Measurements from ENCODE around the gene PLPP2.

DNA sequence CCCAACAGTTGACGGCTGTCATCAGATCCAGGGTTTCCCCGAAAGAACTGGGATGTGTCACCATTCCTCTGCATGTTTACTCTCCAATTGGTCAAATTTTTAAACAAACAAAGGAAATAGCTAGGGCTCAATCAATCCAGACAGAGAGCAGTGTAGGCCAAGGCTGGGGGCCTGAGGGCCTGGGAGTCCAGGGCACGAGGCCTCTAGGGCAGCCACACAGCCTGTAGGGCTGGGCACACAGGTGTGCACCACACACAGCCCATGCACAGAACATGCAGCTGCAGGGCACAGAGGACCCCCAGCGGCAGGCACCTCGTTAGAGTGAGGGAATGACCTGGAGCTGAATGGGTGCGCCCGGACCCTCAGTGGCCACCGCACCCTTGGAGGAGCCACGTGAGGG lies 43.9 kb upstream of the PLPP2 start:
- TF ChIP-seq ZNF274 (IDR thresholded peaks at IDR 0.05; ENCODE audit: low read depth, low read length) (no peak), YY1 (IDR thresholded peaks at IDR 0.05; ENCODE audit: insufficient read depth, insufficient read length) (no peak), SUZ12 (IDR thresholded peaks at IDR 0.05; ENCODE audit: extremely low read depth, insufficient read depth, insufficient read length) (no peak)

Data from NT2/D1 (cell line).